ENCODE results near the gene SRSF4.

Gene SRSF4

DNA sequence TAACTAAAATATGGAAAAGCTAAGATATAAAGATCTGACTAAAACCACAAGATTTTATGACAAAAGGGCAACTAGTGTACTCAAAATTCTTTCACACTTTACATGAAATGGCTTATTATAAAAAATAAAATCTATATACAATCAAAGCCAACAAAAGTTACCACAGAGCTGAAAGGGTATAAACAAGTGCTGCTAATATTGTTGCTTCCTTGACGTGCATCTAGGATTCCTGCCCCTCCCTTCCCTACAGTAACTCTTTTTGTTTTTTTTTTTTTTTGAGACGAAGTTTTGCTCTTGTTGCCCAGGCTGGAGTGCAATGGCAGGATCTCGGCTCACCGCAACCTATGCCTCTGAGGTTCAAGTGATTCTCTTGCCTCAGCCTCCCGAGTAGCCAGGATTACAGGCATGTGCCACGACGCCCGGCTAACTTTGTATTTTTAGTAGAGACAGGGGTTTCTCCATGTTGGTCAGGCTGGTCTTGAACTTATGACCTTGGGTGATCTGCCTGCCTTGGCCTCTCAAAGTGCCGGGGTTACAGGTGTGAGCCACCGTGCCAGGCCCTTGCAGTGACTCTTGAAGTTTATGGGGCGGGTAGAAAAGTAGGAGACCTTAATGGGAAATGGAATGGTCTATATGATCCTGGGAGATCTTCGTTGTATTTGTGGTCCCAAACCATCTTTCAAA is 4.5 kb downstream of the SRSF4 start:
- DNase-seq (ENCODE audit: insufficient read length) (no peak), FAIRE-seq (no peak)
- no peak for TF ChIP-seq TAF1 (IDR thresholded peaks at IDR 0.05; ENCODE audit: borderline replicate concordance, low read depth, low read length)
- no peak for TF ChIP-seq POLR2A (IDR thresholded peaks at IDR 0.05; ENCODE audit: low read depth, low read length)
- 0 out of 2 replicates have a peak, but pooled peaks have one; percentile 23 for TF ChIP-seq POLR2AphosphoS5 (IDR thresholded peaks at IDR 0.05; ENCODE audit: low read depth, low read length)

DNA sequence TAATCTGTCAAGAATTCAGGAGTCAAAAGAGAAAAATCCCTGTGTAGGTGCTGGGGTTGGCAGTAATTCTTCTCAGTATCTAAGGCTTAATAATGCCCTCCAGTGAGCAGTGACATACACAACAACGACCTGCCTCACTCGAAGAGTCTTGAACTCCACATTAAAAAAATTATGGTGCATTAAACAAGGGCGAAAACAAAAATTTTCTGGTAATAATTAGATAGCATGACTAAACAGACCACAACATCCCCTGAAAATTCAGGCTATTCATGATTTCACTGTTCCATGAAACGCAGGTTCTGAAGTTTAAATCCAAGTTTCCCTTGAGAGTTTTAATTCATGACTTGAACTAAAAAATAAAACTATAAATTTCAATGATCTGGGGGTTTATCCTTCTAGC is 5.1 kb downstream of the SRSF4 start:
- FAIRE-seq (no peak), DNase-seq (ENCODE audit: insufficient read length) (no peak)
- TF ChIP-seq TAF1 (IDR thresholded peaks at IDR 0.05; ENCODE audit: borderline replicate concordance, low read depth, low read length) (no peak), POLR2AphosphoS5 (IDR thresholded peaks at IDR 0.05; ENCODE audit: low read depth, low read length) (no peak)

DNA sequence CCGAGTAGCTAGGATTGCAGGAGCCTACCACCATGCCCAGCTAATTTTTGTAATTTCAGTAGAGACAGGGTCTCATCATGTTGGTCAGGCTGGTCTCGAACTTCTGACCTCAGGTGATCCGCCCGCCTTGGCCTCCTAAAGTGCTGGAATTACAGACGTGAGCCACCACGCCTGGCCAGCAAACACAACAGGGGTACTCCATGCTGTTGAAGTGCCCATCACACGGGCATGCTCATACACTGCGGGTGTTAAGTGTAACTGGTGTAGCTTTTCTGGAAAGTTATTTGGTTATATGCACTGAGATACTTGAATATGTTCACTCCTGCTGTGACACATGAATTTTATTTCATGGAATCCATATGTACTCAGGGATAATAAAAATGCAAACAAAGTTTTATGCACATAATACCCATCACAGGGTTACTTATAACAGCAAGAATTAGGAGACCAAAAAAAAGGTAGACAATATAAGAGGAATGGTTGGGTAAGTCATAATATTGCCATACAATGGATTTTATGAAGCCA is 9.2 kb downstream of the SRSF4 start:
- TF ChIP-seq TAF1 (IDR thresholded peaks at IDR 0.05; ENCODE audit: borderline replicate concordance, low read depth, low read length) (no peak), POLR2AphosphoS5 (IDR thresholded peaks at IDR 0.05; ENCODE audit: low read depth, low read length) (no peak)
- DNase-seq (ENCODE audit: insufficient read length) (no peak), FAIRE-seq (peak; percentile 33)

DNA sequence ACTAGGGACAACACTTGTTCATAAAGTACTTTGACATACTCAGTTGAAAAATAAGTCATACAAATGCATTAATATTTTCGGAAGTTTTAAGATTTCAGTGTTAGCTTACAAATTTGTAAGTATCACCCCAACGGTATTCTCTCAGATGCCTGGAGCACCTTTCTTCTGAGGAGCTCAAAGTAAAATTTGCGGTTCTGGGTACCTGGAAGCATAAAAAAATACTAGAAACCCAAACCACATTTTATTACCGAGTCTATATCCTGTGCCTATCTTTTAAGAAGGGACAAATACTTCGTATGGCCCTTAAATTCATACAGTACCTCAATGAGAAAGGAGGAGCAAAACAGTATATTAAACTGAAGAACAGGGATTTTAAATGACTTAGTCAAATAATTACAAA is 10.2 kb downstream of the SRSF4 start:
- no peak for DNase-seq (ENCODE audit: insufficient read length)
- TF ChIP-seq TAF1 (IDR thresholded peaks at IDR 0.05; ENCODE audit: borderline replicate concordance, low read depth, low read length) = no peak
- no peak for FAIRE-seq

GRCh38 chr1:29171089-29171488 is 10.6 kb downstream of the SRSF4 start:
- TF ChIP-seq TAF1 (IDR thresholded peaks at IDR 0.05; ENCODE audit: borderline replicate concordance, low read depth, low read length) (no peak), POLR2AphosphoS5 (IDR thresholded peaks at IDR 0.05; ENCODE audit: low read depth, low read length) (no peak), POLR2A (IDR thresholded peaks at IDR 0.05; ENCODE audit: low read depth, low read length) (no peak)
- DNase-seq (ENCODE audit: insufficient read length) (no peak), FAIRE-seq (no peak)

- DNase-seq (ENCODE audit: insufficient read length) (no peak), FAIRE-seq (no peak)
- no peak for TF ChIP-seq POLR2A (IDR thresholded peaks at IDR 0.05; ENCODE audit: low read depth, low read length)
- no peak for TF ChIP-seq TAF1 (IDR thresholded peaks at IDR 0.05; ENCODE audit: borderline replicate concordance, low read depth, low read length)
- no peak for TF ChIP-seq POLR2AphosphoS5 (IDR thresholded peaks at IDR 0.05; ENCODE audit: low read depth, low read length)
Measured at GRCh38 chr1:29169976-29170375, 11.7 kb downstream of the SRSF4 start.

- TF ChIP-seq POLR2AphosphoS5 (IDR thresholded peaks at IDR 0.05; ENCODE audit: low read depth, low read length) = no peak
- no peak for TF ChIP-seq POLR2A (IDR thresholded peaks at IDR 0.05; ENCODE audit: low read depth, low read length)
- TF ChIP-seq TAF1 (IDR thresholded peaks at IDR 0.05; ENCODE audit: borderline replicate concordance, low read depth, low read length) = no peak
- FAIRE-seq = no peak
Measured at GRCh38 chr1:29167904-29168303, 13.8 kb downstream of the SRSF4 start.

GRCh38 chr1:29166291-29166878 is 15.3 kb downstream of the SRSF4 start:
- FAIRE-seq = no peak
- TF ChIP-seq POLR2A (IDR thresholded peaks at IDR 0.05; ENCODE audit: low read depth, low read length) (peak; percentile 44; the same call in 1 of the 2 replicates), TAF1 (IDR thresholded peaks at IDR 0.05; ENCODE audit: borderline replicate concordance, low read depth, low read length) (no peak)
- no peak for DNase-seq (ENCODE audit: insufficient read length)

More at GRCh38 chr1:29167904-29168303, 13.8 kb downstream of the SRSF4 start:
- DNase-seq (ENCODE audit: insufficient read length) = no peak

DNA sequence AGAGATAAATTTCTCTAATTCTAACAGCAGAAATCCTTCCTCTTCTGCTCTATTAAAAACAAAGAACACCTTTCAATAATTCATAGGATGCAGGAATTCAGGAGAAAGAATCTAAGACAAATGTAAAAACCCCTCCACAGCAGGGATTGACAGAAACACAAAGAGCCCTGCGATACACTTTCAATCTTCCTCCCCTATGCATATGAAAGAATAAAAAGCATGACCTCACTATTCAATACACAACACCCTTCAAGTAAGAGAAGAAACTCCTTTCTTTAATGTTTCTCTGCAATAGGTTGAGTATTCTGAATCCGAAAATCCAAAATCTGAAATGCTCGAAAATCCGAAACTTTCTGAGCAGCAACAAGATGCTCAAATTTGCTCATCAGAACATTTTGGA is 17.1 kb downstream of the SRSF4 start:
- FAIRE-seq (no peak), DNase-seq (ENCODE audit: insufficient read length) (no peak)
- TF ChIP-seq POLR2A (IDR thresholded peaks at IDR 0.05; ENCODE audit: low read depth, low read length) (no peak), TAF1 (IDR thresholded peaks at IDR 0.05; ENCODE audit: borderline replicate concordance, low read depth, low read length) (no peak), POLR2AphosphoS5 (IDR thresholded peaks at IDR 0.05; ENCODE audit: low read depth, low read length) (no peak)

DNA sequence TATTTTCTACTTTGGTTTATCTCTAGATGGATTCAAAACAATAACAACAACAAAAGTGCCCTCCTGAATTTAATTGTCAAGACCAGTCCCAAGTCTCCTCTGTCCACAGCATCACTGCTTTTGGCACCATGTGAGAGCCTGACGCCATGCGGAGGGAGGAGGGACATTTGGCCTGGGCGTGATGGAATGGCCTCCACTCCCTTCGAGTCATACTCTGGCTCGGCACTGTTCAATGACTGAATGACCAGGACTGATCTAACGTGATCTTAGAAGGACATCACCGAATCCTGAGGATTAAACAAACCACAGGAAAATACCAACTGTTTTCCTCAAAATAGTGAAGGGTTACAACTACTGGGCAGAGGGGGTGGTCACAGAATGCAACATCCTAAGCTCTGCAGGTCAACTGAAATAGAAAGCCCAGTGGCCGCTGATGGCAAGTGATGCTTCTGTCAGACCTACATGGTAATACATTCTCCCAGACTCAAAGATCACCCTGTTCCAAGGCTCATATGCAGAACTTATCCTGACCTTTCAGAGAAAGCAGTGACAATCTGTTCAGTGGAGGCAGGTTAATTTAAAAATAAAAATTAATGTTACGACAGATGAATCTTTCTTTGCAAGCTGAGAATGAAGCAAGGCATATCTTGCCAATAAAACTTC is 19.1 kb downstream of the SRSF4 start:
- FAIRE-seq (no peak), DNase-seq (ENCODE audit: insufficient read length) (no peak)
- TF ChIP-seq TAF1 (IDR thresholded peaks at IDR 0.05; ENCODE audit: borderline replicate concordance, low read depth, low read length) = no peak
- no peak for TF ChIP-seq POLR2AphosphoS5 (IDR thresholded peaks at IDR 0.05; ENCODE audit: low read depth, low read length)
- no peak for TF ChIP-seq POLR2A (IDR thresholded peaks at IDR 0.05; ENCODE audit: low read depth, low read length)

GRCh38 chr1:29162025-29162424 is 19.7 kb downstream of the SRSF4 start:
- no peak for FAIRE-seq
- no peak for DNase-seq (ENCODE audit: insufficient read length)
- TF ChIP-seq POLR2A (IDR thresholded peaks at IDR 0.05; ENCODE audit: low read depth, low read length) (no peak), TAF1 (IDR thresholded peaks at IDR 0.05; ENCODE audit: borderline replicate concordance, low read depth, low read length) (no peak)

- FAIRE-seq (no peak), DNase-seq (ENCODE audit: insufficient read length) (no peak)
- TF ChIP-seq POLR2AphosphoS5 (IDR thresholded peaks at IDR 0.05; ENCODE audit: low read depth, low read length) (no peak), POLR2A (IDR thresholded peaks at IDR 0.05; ENCODE audit: low read depth, low read length) (no peak), TAF1 (IDR thresholded peaks at IDR 0.05; ENCODE audit: borderline replicate concordance, low read depth, low read length) (no peak)
Measured at GRCh38 chr1:29159773-29160172, 21.9 kb downstream of the SRSF4 start.

All from GM12892 (cell line).